NCI-H510A (cell line): ENCODE results near the gene ALDH4A1.

Experiments
- DNase-seq: peaks from one replicate; lab custom pipeline; 2025; lab: John Stamatoyannopoulos, UW

Gene ALDH4A1

GRCh38 chr1:18939398-18940302 lies 37.3 kb upstream of the ALDH4A1 start:
- no peak for DNase-seq

- no peak for DNase-seq
These were observed 36.3 kb upstream of the ALDH4A1 start for GRCh38 chr1:18938707-18939070.

GRCh38 chr1:18938008-18938706 lies 35.8 kb upstream of the ALDH4A1 start:
- no peak for DNase-seq

- DNase-seq = no peak
These were observed 35.2 kb upstream of the ALDH4A1 start for GRCh38 chr1:18937539-18937938.

GRCh38 chr1:18936814-18937481 lies 34.6 kb upstream of the ALDH4A1 start:
- no peak for DNase-seq

- DNase-seq = no peak
These were observed 34.1 kb upstream of the ALDH4A1 start for GRCh38 chr1:18936471-18936813.

GRCh38 chr1:18934205-18935000 lies 32.0 kb upstream of the ALDH4A1 start:
- no peak for DNase-seq

- no peak for DNase-seq
These were observed 30.5 kb upstream of the ALDH4A1 start for GRCh38 chr1:18932879-18933278.

GRCh38 chr1:18932387-18932786 lies 30.0 kb upstream of the ALDH4A1 start:
- no peak for DNase-seq

GRCh38 chr1:18931730-18932129 lies 29.4 kb upstream of the ALDH4A1 start:
- DNase-seq = no peak

- DNase-seq = no peak
These were observed 27.3 kb upstream of the ALDH4A1 start for GRCh38 chr1:18929686-18930085.

GRCh38 chr1:18928985-18929384 lies 26.6 kb upstream of the ALDH4A1 start:
- no peak for DNase-seq

GRCh38 chr1:18928406-18928805 lies 26.1 kb upstream of the ALDH4A1 start:
- DNase-seq = no peak

GRCh38 chr1:18927654-18928272 lies 25.4 kb upstream of the ALDH4A1 start:
- DNase-seq = no peak

GRCh38 chr1:18927082-18927653 lies 24.8 kb upstream of the ALDH4A1 start:
- DNase-seq = no peak

- no peak for DNase-seq
These were observed 24.1 kb upstream of the ALDH4A1 start for GRCh38 chr1:18926315-18927081.

GRCh38 chr1:18925279-18925678 lies 22.9 kb upstream of the ALDH4A1 start:
- DNase-seq = no peak

- DNase-seq = no peak
These were observed 21.9 kb upstream of the ALDH4A1 start for GRCh38 chr1:18924221-18924691.

GRCh38 chr1:18923756-18924211 lies 21.4 kb upstream of the ALDH4A1 start:
- no peak for DNase-seq
